IMR-90 (cell line): ENCODE results near the gene KCNK7. TPM values are rescaled to one million over a fixed set of nuclear protein-coding genes. Genes with fewer than 3 reads are reported as not detected.

Experiments used
- ATAC-seq: fragments of 200-7000 bp; cut with Tn5 transposase; 2 replicates; pipeline ENCODE4 v1.9.1; 2020; ENCODE audit warnings: low read depth, mild to moderate bottlenecking, moderate library complexity
- BruUV-seq: library from RNA; stranded (reverse); fragments of 400-500 nt; replicated peaks from 2 replicates; lab custom pipeline; 2021; lab: Mats Ljungman, UMichigan
- CTCF ChIA-PET: fragments of 300-600 bp; formaldehyde crosslinking; extraction: SDS; loops from one replicate; lab custom pipeline; 2021; ENCODE audit warnings: antibody characterized with exemption; lab: Yijun Ruan, JAX
- POLR2A ChIA-PET: fragments of 300-600 bp; sonication (Branson Sonifier 250); formaldehyde crosslinking; loops from one replicate; lab custom pipeline; 2022; ENCODE audit warnings: antibody characterized with exemption; ENCODE audit not compliant: unreplicated experiment; lab: Charles Lee
- DNase-seq: peaks from one replicate; pipeline ENCODE4 v3.0.0; 2013
- H2AFZ ChIP-seq: replicated peaks from 2 replicates; pipeline ENCODE3; 2013; ENCODE audit warnings: low read length, mild to moderate bottlenecking; ENCODE audit not compliant: poor library complexity
- H2AK5ac ChIP-seq: 2 replicates; pipeline ENCODE4 v1.6.1; 2013; ENCODE audit warnings: low read depth, low read length, inconsistent platforms
- H2AK9ac ChIP-seq: replicated peaks from 2 replicates; pipeline ENCODE3; 2013; ENCODE audit warnings: mild to moderate bottlenecking, low read depth, low read length, moderate library complexity; ENCODE audit not compliant: poor library complexity
- H2BK120ac ChIP-seq: 2 replicates; pipeline ENCODE4 v1.6.1; 2013; ENCODE audit warnings: low read depth, low read length, inconsistent platforms
- H2BK15ac ChIP-seq: 3 replicates; pipeline ENCODE4 v1.6.1; 2013; ENCODE audit warnings: low read depth, low read length, inconsistent platforms
- H2BK20ac ChIP-seq: 2 replicates; pipeline ENCODE4 v1.6.1; 2013; ENCODE audit warnings: low read depth, mild to moderate bottlenecking, inconsistent platforms, low read length, moderate library complexity
- H2BK5ac ChIP-seq: 2 replicates; pipeline ENCODE4 v1.6.1; 2013; ENCODE audit warnings: mild to moderate bottlenecking, low read depth, low read length, inconsistent platforms; ENCODE audit not compliant: poor library complexity, severe bottlenecking
- H3K14ac ChIP-seq: replicated peaks from 2 replicates; pipeline ENCODE4 v1.6.1; 2013; ENCODE audit warnings: low read depth, low read length, inconsistent platforms
- H3K18ac ChIP-seq: 2 replicates; pipeline ENCODE4 v1.6.1; 2013; ENCODE audit warnings: low read depth, low read length, control low read depth
- H3K23ac ChIP-seq: 2 replicates; pipeline ENCODE4 v1.6.1; 2013; ENCODE audit warnings: low read depth, low read length, inconsistent platforms
- H3K27ac ChIP-seq: 2 replicates; pipeline ENCODE4 v1.5.1; 2013; ENCODE audit warnings: mild to moderate bottlenecking, control low read depth, low read length; ENCODE audit not compliant: insufficient read depth
- H3K27me3 ChIP-seq: 2 replicates; pipeline ENCODE4 v1.6.1; 2013; ENCODE audit warnings: low read length; ENCODE audit not compliant: control insufficient read depth, insufficient read depth
- H3K36me3 ChIP-seq: 2 replicates; pipeline ENCODE4 v1.6.1; 2013; ENCODE audit warnings: low read length, mixed read lengths; ENCODE audit not compliant: control insufficient read depth, insufficient read depth
- H3K4ac ChIP-seq: 2 replicates; pipeline ENCODE4 v1.6.1; 2013; ENCODE audit warnings: low read depth, low read length, inconsistent platforms
- H3K4me1 ChIP-seq: 2 replicates; pipeline ENCODE4 v1.6.1; 2013; ENCODE audit warnings: low read length, mixed read lengths; ENCODE audit not compliant: control insufficient read depth, insufficient read depth
- H3K4me2 ChIP-seq: 2 replicates; pipeline ENCODE4 v1.6.1; 2013; ENCODE audit warnings: low read depth, mild to moderate bottlenecking, control low read depth, low read length, moderate library complexity
- H3K4me3 ChIP-seq: 2 replicates; pipeline ENCODE4 v1.5.1; 2013; ENCODE audit warnings: low read depth, mild to moderate bottlenecking, control low read depth, low read length, moderate library complexity; ENCODE audit not compliant: insufficient read depth
- H3K56ac ChIP-seq: 2 replicates; pipeline ENCODE4 v1.6.1; 2013; ENCODE audit warnings: low read length, inconsistent platforms; ENCODE audit not compliant: insufficient read depth; ENCODE audit errors: extremely low read depth
- H3K79me1 ChIP-seq, 2 experiments: 2 replicates each; pipeline ENCODE4 v1.6.1; 2013; ENCODE audit warnings: low read length in 2 of 2, inconsistent platforms in 1 of 2, low read depth in 1 of 2
- H3K9ac ChIP-seq: 2 replicates; pipeline ENCODE4 v1.6.1; 2013; ENCODE audit warnings: low read depth, low read length, control low read depth
- H3K9me1 ChIP-seq: 2 replicates; pipeline ENCODE4 v1.6.1; 2013; ENCODE audit warnings: low read length, inconsistent platforms; ENCODE audit not compliant: insufficient read depth
- H3K9me3 ChIP-seq: 2 replicates; pipeline ENCODE4 v1.6.1; 2013; ENCODE audit warnings: low read length; ENCODE audit not compliant: control insufficient read depth, insufficient read depth
- H4K20me1 ChIP-seq: 2 replicates; pipeline ENCODE4 v1.6.1; 2013; ENCODE audit warnings: low read length, inconsistent platforms; ENCODE audit not compliant: insufficient read depth
- H4K5ac ChIP-seq: 2 replicates; pipeline ENCODE4 v1.6.1; 2013; ENCODE audit warnings: mild to moderate bottlenecking, low read depth, low read length, control low read depth
- H4K8ac ChIP-seq, 2 experiments: 2 replicates each; pipeline ENCODE4 v1.6.1; 2013; ENCODE audit warnings: low read depth in 2 of 2, low read length in 2 of 2, control low read depth in 1 of 2, inconsistent platforms in 1 of 2
- H4K91ac ChIP-seq: 2 replicates; pipeline ENCODE4 v1.6.1; 2013; ENCODE audit warnings: low read depth, low read length, inconsistent platforms; ENCODE audit not compliant: insufficient read depth
- CHD1 ChIP-seq: IDR thresholded peaks from 2 replicates; pipeline ENCODE4 v1.6.1; 2012; ENCODE audit warnings: low read depth, low read length, improper control_type of control experiment
- MXI1 ChIP-seq: IDR thresholded peaks from 2 replicates; pipeline ENCODE4 v1.6.1; 2012; ENCODE audit warnings: low read depth, mild to moderate bottlenecking, low read length, moderate library complexity, borderline replicate concordance
- POLR2A ChIP-seq: IDR thresholded peaks from 2 replicates; pipeline ENCODE4 v1.6.1; 2012; ENCODE audit warnings: mild to moderate bottlenecking, low read depth, low read length
- RAD21 ChIP-seq: IDR thresholded peaks from 2 replicates; pipeline ENCODE4 v1.6.1; 2012; ENCODE audit warnings: low read length, improper control_type of control experiment
- WGBS, 2 experiments: methylation state at CpG; one replicate each; pipeline versions ENCODE4 v1.1.5 to v1.1.7; 2013; ENCODE audit warnings: missing lambda C conversion rate in 2 of 2; ENCODE audit not compliant: insufficient read length in 1 of 2; ENCODE audit errors: extremely low coverage in 2 of 2; 5-methylcytosine and 5-hydroxymethylcytosine counted together
- dilution Hi-C: fragments of 300-500 bp; cut with HindIII; formaldehyde crosslinking; loops from one replicate; pipeline ENCODE4 v1.14.3; 2018; ENCODE audit warnings: low sequenced_read_pairs; ENCODE audit not compliant: unreplicated experiment
- in situ Hi-C: fragments of 300-500 bp; cut with MboI; formaldehyde crosslinking; loops from 3 replicates; pipeline ENCODE4 v1.14.3; 2019; ENCODE audit warnings: low sequenced_read_pairs, inconsistent platforms, mixed read lengths
- intact Hi-C: fragments of 100-400 bp; cut with micrococcal nuclease; formaldehyde crosslinking; loops from 2 replicates; pipeline ENCODE4 v1.10.0; 2022
- polyA plus RNA-seq, 3 experiments: library from polyadenylated mRNA; depleted of rRNA; stranded (reverse); fragments of >200 nt; gene quantifications; 2 replicates each; pipeline ENCODE4 v1.2.3, GENCODE V29; 2012; ENCODE audit warnings: low replicate concordance in 1 of 3
- total RNA-seq: library from RNA; depleted of rRNA; stranded (reverse); fragments of >200 nt; gene quantifications from 2 replicates; pipeline ENCODE4 v1.2.3, GENCODE V29; 2012

KCNK7 gene
- total and polyA plus RNA-seq, 2 of the 4 experiments (the other 2 are of a cell fraction) = 0.09 TPM; not detected in 1

- intact Hi-C loops (loop anchor here (5.0 kb wide), 1 partner anchor 36 kb away; the partner anchor contains the start of genes FAM89B and ZNRD2), dilution Hi-C loops (no loop called here), in situ Hi-C loops (no loop called here)
- POLR2A ChIA-PET = interaction anchor here (0.5 to 0.6 kb wide), 2 partner anchors 107 to 290 kb away, joined by 3 to 10 read pairs; no protein-coding TSS in a partner anchor
- Histone ChIP-seq H3K79me1 (peaks cover 13 to 66% of the 10 kb centered on the region in 2 experiments), H4K20me1 (peaks cover 41% of the 10 kb centered on the region), H3K9me3 (no peaks in the 10 kb centered on the region), H3K4me3 (no peak overlapping the region), H3K4me2 (peak overlapping the region; percentile 74), H3K4me1 (peaks cover 16% of the 10 kb centered on the region), H3K23ac (no peak overlapping the region), H3K27me3 (no peaks in the 10 kb centered on the region), H3K56ac (no peak overlapping the region), H4K91ac (no peak overlapping the region), H2AFZ (peak overlapping the region; percentile 61), H2BK15ac (no peak overlapping the region), H2AK9ac (peak overlapping the region; percentile 73), H2BK5ac (no peak overlapping the region), H3K27ac (no peak overlapping the region), H4K5ac (no peak overlapping the region), H3K18ac (no peak overlapping the region), H3K14ac (no peak overlapping the region), H3K4ac (no peak overlapping the region), H4K8ac (no peak overlapping the region), H2BK20ac (no peak overlapping the region), H3K9ac (no peak overlapping the region), H3K36me3 (peaks cover 41% of the 10 kb centered on the region), H2BK120ac (no peak overlapping the region), H3K9me1 (0 out of 2 replicates have a peak, but pooled peaks cover 9% of the 10 kb centered on the region), H2AK5ac (no peak overlapping the region)
- no TSS peak for BruUV-seq
- no peak for ATAC-seq
- TF ChIP-seq CHD1 = no peak
- no peak for TF ChIP-seq RAD21
- TF ChIP-seq MXI1 = no peak
- no peak for TF ChIP-seq POLR2A
- CTCF ChIA-PET = interaction anchor here (1.0 kb wide), 1 partner anchor 14 kb away, joined by 3 read pairs; no protein-coding TSS in a partner anchor
- no peak for DNase-seq
- WGBS, 2 experiments = 77% methylated on average over 10 of the region's 37 CpGs; no CpG with 5 or more reads in 1 of the 2 experiments
Measured at GRCh38 chr11:65607614-65608426, 12.2 kb upstream of the KCNK7 start.
